ENCODE measurements around the gene DMAC2. TPM values are rescaled to one million over a fixed set of nuclear protein-coding genes. Genes with fewer than 3 reads are reported as not detected.

DMAC2 gene
- total and polyA plus RNA-seq, 4 donors: 25.5 to 51.7 (median 48.8) TPM

- no peak for DNase-seq
- 93 to 94% methylated on average over 12 of the region's 12 CpGs for WGBS, 2 donors
- H3K4me1 ChIP-seq (ENCODE audit: control insufficient read depth in 5 of 5, insufficient read depth in 5 of 5, low read length in 5 of 5): peaks cover 0 to 24% (median 6%) of the 10 kb centered on the region in 5 donors
- no peaks in the 10 kb centered on the region for H3K27me3 ChIP-seq (ENCODE audit: control insufficient read depth in 3 of 3, insufficient read depth in 3 of 3, low read length in 2 of 3)
- no peak overlapping the region for H3K4me3 ChIP-seq
- no peak for TF ChIP-seq CTCF (IDR thresholded peaks at IDR 0.05; ENCODE audit: control extremely low read depth, extremely low read depth)
- no peaks in the 10 kb centered on the region for H3K9me3 ChIP-seq (ENCODE audit: control insufficient read depth in 4 of 4, insufficient read depth in 3 of 4, low read length in 3 of 4)
- ATAC-seq (ENCODE audit: insufficient read depth, low FRiP score): no peak
- peaks cover 8 to 43% (median 15%) of the 10 kb centered on the region in 4 donors for H3K36me3 ChIP-seq (ENCODE audit: control insufficient read depth in 4 of 4, insufficient read depth in 4 of 4, low read length in 4 of 4)
- H3K9ac ChIP-seq (ENCODE audit: insufficient read depth in 1 of 2, low read length in 2 of 2): no peak overlapping the region
- no peak overlapping the region for H3K27ac ChIP-seq (ENCODE audit: low read depth in 1 of 2, low read length in 1 of 2)
Measured at GRCh38 chr19:41422955-41423354, 16.8 kb downstream of the DMAC2 start.

DNA sequence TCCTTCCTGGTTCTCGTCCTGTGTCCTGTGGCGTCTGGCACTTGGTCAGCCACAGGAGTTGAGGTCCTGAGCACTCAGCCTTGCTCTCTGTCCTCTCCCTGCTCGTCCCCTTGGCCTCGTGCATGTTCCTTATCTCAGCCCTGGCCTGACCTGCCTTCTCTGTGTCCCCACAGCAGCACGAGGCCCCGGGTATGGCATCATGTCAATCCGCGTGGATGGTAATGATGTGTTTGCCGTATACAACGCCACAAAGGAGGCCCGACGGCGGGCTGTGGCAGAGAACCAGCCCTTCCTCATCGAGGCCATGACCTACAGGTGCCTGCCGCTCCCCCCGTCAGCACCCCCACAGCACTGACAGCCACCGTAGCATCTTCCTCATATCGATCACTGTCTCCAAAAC lies 17.3 kb downstream of the DMAC2 start:
- 85 to 89% methylated on average over 18 of the region's 18 CpGs for WGBS, 2 donors
- peaks cover 0 to 19% (median under 1%) of the 10 kb centered on the region in 5 donors for H3K4me1 ChIP-seq (ENCODE audit: control insufficient read depth in 5 of 5, insufficient read depth in 5 of 5, low read length in 5 of 5)

GRCh38 chr19:41421973-41422372 lies 17.7 kb downstream of the DMAC2 start:
- WGBS, 2 donors: 94 to 96% methylated on average over 20 of the region's 20 CpGs
- peaks cover 8 to 43% (median 19%) of the 10 kb centered on the region in 4 donors for H3K36me3 ChIP-seq (ENCODE audit: control insufficient read depth in 4 of 4, insufficient read depth in 4 of 4, low read length in 4 of 4)
- TF ChIP-seq CTCF (IDR thresholded peaks at IDR 0.05; ENCODE audit: control extremely low read depth, extremely low read depth): no peak
- H3K9ac ChIP-seq (ENCODE audit: insufficient read depth in 1 of 2, low read length in 2 of 2): no peak overlapping the region
- H3K4me3 ChIP-seq: no peak overlapping the region
- no peak for DNase-seq
- no peaks in the 10 kb centered on the region for H3K9me3 ChIP-seq (ENCODE audit: control insufficient read depth in 4 of 4, insufficient read depth in 3 of 4, low read length in 3 of 4)
- H3K27ac ChIP-seq (ENCODE audit: low read depth in 1 of 2, low read length in 1 of 2): peak overlapping the region in 1 of 2 donors; percentile 46
- no peaks in the 10 kb centered on the region for H3K27me3 ChIP-seq (ENCODE audit: control insufficient read depth in 3 of 3, insufficient read depth in 3 of 3, low read length in 2 of 3)
- ATAC-seq (ENCODE audit: insufficient read depth, low FRiP score): no peak
- peaks cover 0 to 19% (median 0%) of the 10 kb centered on the region in 5 donors for H3K4me1 ChIP-seq (ENCODE audit: control insufficient read depth in 5 of 5, insufficient read depth in 5 of 5, low read length in 5 of 5)

More for the DNA sequence above, 17.3 kb downstream of the DMAC2 start:
- Histone ChIP-seq H3K9me3 (ENCODE audit: control insufficient read depth in 4 of 4, insufficient read depth in 3 of 4, low read length in 3 of 4) (no peaks in the 10 kb centered on the region), H3K9ac (ENCODE audit: insufficient read depth in 1 of 2, low read length in 2 of 2) (no peak overlapping the region), H3K4me3 (no peak overlapping the region), H3K36me3 (ENCODE audit: control insufficient read depth in 4 of 4, insufficient read depth in 4 of 4, low read length in 4 of 4) (peaks cover 8 to 43% (median 15%) of the 10 kb centered on the region in 4 donors), H3K27ac (ENCODE audit: low read depth in 1 of 2, low read length in 1 of 2) (no peak overlapping the region), H3K27me3 (ENCODE audit: control insufficient read depth in 3 of 3, insufficient read depth in 3 of 3, low read length in 2 of 3) (no peaks in the 10 kb centered on the region)
- no peak for TF ChIP-seq CTCF (IDR thresholded peaks at IDR 0.05; ENCODE audit: control extremely low read depth, extremely low read depth)
- ATAC-seq (ENCODE audit: insufficient read depth, low FRiP score): no peak
- DNase-seq: no peak

DNA sequence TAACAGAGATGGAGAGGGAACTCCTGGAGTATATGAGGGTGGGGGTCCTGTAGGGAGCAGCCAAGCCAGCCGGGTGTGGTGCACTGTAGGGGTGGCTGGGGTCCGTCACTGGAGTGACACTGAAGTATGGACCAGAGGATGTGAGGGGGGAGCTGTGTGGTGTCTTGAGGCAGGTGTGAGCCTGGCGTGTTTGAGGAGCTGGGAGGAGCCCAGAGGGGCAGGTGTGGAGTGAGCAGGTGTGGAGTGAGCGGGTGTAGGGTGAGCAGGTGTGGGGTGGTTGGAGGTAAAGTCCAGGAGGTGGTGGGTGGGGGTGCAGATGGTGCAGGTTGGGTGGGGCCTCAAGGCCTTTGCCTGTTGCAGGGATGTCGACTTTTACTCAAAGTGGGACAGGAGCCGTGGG lies 18.4 kb downstream of the DMAC2 start:
- no peak for TF ChIP-seq CTCF (IDR thresholded peaks at IDR 0.05; ENCODE audit: control extremely low read depth, extremely low read depth)
- Histone ChIP-seq H3K27ac (ENCODE audit: low read depth in 1 of 2, low read length in 1 of 2) (peak overlapping the region in 1 of 2 donors; percentile 50), H3K9me3 (ENCODE audit: control insufficient read depth in 4 of 4, insufficient read depth in 3 of 4, low read length in 3 of 4) (no peaks in the 10 kb centered on the region), H3K4me3 (no peak overlapping the region), H3K4me1 (ENCODE audit: control insufficient read depth in 5 of 5, insufficient read depth in 5 of 5, low read length in 5 of 5) (peaks cover 0 to 17% (median 0%) of the 10 kb centered on the region in 5 donors), H3K27me3 (ENCODE audit: control insufficient read depth in 3 of 3, insufficient read depth in 3 of 3, low read length in 2 of 3) (no peaks in the 10 kb centered on the region), H3K36me3 (ENCODE audit: control insufficient read depth in 4 of 4, insufficient read depth in 4 of 4, low read length in 4 of 4) (peaks cover 8 to 43% (median 19%) of the 10 kb centered on the region in 4 donors), H3K9ac (ENCODE audit: insufficient read depth in 1 of 2, low read length in 2 of 2) (no peak overlapping the region)
- 87 to 91% methylated on average over 6 of the region's 6 CpGs for WGBS, 2 donors
- ATAC-seq (ENCODE audit: insufficient read depth, low FRiP score): no peak
- DNase-seq: no peak

Data from lung (tissue), 12 donors.